NOMO-1 treated with DMSO at 0.1 percent for 48 hours (cell line): Measurements from ENCODE around the gene CEP112.

ENCODE experiments used
- DNase-seq: peaks from one replicate; lab custom pipeline; 2025; ENCODE audit not compliant: unreplicated experiment; lab: John Stamatoyannopoulos, UW

The CEP112 gene

DNA sequence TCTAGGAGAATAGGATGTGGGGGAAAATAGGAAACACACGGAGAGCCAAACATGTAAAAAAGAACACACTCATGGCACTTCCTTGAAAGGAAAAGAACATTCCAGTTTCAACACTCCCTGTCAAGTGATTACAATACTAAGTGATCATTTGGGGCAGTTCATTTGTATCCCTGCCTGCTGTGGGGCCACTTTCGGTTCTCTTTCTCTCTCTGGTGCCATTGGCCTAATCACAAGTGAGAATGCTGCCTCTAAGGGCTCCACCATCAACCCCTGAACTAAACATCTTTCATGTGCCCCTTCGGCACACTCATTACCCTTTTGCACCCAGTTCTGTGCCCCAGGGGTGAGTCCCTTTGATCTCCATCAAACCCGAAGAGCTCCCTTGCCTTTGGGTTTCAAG lies 197.3 kb downstream of the CEP112 start:
- DNase-seq, result no peak

DNA sequence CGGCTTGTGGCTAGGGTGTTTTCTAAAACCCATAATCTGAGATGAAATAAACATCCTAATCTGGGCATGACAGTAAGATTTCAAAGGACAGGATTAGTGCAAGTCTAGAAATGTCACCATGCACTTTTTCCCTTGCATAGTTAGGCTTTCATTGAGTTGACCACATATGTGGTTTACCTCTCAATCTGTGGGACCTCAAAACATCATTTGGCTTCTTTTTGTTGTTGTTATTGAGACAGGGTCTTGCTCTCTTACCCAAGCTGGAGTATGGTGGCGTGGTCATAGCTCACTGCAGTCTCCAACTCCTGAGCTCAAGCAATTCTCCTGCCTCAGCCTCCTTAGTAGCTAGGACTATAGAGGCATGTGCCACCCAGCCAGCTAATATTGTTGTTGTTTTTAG lies 197.8 kb downstream of the CEP112 start:
- DNase-seq, result no peak

DNA sequence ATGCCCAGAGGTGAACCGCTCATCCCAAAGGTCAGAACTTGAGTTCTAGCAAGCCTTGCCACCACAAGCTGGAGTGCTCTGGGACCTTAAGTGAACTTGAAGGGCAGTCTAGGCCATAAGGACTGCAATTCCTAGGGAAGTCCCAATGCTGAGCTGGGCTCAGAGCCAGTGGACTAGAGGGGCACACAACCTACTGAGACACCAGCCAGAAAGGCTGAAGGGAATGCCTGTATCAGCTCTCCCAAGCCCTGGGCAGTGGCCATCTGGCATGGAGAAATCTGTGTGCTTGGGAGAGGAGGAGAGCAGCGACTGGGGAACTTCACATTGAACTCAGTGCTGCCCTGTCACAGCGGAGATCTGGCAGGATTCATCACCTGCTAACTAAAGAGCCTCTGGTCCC lies 201.3 kb downstream of the CEP112 start:
- DNase-seq, result no peak

DNA sequence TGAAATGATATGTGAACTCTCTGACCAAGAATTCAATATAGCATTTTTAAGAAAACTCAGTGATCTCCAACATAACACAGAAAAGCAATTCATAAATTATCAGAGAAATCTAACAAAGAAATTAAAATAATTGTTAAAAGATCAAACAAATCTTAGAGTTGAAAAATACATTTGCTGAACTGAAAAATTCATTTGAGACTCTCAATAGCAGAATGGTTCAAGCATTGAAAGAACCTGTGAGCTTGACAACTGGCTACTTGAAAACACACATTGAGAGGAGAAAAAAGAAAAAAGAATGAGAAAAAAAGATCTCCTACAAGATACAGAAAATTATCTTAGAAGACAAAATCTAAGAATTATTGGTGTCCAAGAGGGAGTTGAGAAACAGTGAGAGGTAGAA lies 203.5 kb downstream of the CEP112 start:
- DNase-seq, result no peak

DNA sequence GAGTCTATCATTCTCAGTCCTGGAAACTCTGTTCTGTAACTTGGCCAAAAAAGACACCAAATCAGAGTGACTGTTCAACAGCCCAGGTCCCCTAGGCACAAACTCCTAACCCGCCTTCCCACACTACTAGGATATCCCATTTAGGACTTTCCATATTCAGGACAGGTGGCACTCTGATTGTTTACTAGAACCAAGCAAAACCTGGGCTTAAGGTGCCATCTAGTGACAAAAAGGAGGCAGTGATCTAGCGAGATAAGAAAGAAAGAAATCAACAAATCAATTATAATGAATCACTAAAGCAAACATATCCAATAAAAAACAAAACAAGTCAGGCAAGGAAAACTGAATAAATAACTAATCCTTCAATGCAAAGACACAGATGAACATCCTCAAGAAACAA lies 203.9 kb downstream of the CEP112 start:
- peak; percentile 8 for DNase-seq

DNA sequence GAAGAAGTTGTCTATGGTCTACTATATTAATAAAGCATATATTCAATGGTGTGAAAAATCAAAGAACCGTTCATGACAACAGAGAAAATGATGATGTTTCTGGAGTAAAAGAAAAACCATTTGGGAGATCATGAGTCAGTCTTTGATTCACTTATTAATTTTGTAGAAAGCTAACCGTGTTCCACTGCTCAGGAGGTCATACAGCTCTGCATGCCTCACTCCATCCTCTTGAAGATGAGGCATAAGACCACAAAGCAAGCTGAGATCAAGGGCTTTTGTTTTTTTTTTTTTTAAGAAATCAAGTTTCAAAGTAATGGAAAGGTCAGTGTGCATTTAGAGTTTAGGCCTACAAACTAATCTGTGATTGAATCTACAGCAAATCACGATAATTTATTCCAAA lies 206.4 kb downstream of the CEP112 start:
- DNase-seq, result no peak

DNA sequence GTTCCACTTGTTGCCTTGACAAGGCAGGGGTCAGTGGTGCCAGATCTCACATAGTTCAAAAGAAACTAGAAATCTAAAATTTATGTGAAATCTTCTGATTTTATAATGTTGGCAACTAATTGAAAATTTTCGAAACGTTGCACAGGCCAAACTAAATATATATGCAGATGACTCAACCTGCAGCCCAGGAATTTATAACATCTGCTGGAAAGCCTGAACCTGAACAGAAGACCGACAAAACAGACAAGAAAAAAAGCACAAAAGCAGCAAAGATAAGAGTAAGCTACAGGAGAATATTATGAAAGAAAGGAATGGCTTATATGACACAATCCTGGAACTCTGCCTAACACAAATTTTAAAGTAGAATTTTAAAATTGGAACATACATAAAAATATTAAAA lies 207.6 kb downstream of the CEP112 start:
- DNase-seq, result no peak

DNA sequence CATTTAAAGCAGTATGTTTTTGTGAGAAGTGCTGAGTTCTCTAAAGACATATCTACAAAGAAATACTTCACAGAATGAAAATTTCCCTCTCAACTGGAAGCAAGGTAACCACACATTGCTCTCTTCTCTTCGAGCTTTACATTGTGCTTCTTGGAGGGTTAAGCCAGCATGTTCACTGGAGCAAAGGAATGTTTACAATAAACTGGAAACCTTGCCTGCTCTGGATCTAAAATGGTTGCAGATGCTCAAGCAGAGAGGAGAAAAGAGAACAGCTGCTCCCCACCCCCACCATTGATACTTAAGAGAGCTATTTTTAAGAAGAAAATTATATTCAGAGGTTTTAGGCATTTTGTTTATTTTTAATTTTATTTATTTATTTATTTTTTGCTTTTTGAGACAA lies 213.1 kb downstream of the CEP112 start:
- DNase-seq, result no peak

DNA sequence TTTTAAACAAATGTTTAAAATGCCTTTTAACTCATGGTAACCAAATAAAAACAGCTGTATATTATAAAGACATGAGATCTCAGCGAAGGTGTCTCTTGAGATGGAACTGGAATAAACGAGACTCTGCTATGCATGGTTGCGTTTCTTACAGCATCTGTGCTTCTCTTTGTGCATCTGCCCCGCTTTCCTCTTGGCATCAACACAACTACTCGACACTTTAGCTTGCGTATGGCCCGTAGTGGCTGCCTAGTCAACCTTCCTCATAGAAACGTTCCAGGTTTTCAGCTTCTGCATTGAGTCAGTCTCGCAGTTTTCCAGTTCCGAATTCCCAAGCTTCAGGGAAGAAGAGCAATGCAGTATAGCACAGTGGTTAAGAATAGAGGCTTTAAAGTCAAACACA lies 214.9 kb downstream of the CEP112 start:
- DNase-seq, result no peak

DNA sequence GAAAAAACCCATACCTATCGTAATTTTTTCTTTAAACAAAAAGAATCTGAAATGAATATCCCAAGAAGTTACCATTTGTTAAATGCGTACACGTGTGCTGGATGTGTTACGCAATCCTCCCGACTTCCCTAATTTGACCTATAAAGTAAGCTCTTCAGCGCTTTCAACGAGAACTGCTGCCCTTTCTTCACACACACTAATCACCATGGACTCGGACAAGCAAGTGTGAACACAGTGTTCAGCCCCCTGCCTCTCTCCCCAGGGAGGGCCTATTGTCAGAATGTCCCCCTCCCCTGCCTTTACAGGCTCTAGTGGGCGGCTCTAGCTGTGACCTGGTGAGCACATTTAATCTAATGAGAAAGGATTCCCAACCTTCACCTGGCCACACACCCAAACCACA lies 216.1 kb downstream of the CEP112 start:
- DNase-seq, result peak; percentile 76

DNA sequence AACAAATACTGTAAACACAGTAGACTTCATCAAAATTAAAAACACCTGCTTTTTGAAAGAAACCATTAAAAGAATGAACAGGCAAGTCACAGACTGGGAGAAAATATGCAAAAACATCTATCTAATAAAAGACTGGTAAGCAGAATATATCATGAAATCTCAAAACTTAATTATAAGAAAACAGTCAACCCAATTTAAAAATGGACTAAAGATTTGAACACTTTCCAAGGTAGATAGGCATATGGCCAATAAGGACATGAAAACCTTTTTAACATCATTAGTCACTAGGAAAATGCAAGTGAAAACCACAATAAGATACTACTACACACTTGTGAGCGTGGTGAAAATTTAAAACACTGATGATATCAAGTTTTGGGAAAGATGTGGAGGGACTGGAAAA lies 218.7 kb downstream of the CEP112 start:
- no peak for DNase-seq

DNA sequence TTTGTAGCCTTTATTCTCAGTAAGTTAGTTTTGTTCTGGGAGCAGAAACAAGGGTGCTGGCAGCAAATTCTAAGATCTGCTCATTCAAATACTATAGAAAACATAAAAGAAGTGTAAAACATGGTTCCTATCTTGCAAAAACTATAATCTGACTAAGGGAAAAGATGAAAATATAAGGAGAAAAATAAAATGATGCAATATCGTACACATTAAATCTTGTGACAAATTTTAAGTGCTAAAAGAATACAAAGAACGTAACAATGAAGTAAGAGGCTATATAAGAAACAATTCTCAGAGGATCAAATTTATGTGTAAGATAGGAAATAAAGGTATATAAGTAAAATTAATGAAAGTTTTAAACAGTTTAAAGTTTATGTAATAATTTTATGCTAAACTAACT lies 224.6 kb downstream of the CEP112 start:
- DNase-seq, result no peak

DNA sequence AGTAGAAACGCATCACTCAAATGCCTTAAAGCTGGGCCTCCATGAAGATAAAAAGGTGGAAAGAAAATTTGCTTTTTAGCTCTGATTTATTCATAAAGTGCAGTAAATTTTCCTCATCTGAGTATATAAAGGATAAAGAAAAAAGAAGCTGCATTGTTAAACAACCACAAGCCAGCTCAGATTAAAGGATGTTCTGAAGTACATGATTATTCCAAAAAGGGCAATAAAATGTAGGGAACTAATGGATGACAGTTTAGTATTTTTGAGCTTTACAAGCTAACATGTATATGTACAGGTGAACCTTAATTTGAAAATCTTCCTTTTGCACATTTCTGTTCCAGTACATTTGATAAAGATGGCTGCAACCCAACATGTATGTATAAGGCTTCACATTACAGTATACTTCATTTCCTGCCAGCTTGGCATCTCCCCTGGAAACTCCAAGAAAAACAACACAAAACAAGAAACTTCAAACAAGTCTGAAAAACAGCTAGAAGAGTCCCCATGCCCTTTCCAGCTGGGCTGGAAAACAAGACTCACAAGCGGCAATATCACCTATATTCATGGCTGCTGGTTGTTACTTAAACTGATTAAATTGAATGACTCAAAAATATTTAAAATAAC lies 225.7 kb downstream of the CEP112 start:
- DNase-seq, result no peak

DNA sequence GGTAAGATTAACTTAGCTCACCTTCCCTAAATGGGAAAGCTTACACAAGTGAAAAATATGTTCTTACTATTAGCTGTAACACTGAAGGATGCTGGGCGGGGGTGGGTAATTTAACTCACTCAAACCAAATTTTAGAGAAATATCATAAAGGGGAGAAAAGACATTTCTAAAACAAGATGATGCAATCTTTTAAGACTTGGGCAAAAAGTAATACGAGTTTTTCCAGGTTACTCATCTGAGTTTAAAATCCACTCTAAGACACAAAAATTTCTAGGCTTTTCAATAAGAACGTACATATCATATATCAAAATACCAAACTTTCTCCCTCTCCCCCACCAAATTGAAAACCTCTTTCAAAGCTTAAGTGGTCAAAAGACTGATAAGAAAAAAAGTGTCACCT lies 228.8 kb downstream of the CEP112 start:
- DNase-seq, result no peak

DNA sequence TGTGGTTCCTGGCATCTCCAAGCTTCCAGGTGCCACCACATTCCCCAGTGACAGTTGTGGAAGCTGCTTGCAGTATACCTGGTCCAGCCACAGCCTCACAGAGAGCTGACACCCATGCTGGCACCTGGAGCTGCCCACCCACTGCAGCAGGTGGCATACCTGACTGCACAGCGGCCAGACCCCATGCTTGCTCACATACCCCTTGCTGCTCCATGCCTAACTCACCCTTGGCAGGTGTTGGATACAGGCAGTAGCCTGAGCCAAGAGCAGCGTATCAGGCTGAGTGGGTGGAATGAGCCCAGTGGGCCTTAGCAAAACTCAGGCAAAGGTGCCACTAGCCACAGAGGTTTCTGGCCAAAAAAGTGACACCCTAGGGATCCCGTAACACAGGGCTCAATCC lies 232.3 kb downstream of the CEP112 start:
- DNase-seq, result no peak

DNA sequence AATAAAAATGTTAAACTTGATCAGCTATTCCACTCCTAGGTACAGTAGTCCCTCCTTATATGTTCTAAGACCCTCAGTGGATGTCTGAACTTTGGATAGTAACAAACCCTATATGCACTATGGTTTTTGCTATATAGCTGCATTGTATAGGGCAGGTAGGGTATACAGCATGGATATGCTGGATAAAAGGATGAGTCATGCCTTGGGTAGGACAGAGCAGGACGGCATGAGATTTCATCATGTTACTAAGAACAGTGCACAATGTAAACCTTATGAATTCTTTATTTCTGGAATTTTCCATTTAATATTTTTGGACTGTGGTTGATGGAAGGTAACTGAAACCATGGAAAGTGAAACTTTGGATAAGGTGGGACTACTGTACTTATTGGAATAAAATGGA lies 235.1 kb downstream of the CEP112 start:
- no peak for DNase-seq

DNA sequence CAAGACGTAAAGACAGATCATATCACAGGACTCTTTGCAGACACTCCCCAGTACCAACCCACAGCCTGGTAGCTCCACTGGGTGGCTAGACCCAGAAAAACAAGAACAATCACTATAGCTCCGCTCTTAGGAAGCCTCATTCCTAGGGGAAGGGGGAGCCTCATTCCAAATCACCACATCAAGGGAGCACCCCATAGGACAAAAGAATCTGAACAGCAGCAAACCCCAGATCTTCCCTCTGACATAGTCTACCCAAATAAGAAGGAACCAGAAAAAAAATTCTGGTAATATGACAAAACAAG lies 237.8 kb downstream of the CEP112 start:
- no peak for DNase-seq

DNA sequence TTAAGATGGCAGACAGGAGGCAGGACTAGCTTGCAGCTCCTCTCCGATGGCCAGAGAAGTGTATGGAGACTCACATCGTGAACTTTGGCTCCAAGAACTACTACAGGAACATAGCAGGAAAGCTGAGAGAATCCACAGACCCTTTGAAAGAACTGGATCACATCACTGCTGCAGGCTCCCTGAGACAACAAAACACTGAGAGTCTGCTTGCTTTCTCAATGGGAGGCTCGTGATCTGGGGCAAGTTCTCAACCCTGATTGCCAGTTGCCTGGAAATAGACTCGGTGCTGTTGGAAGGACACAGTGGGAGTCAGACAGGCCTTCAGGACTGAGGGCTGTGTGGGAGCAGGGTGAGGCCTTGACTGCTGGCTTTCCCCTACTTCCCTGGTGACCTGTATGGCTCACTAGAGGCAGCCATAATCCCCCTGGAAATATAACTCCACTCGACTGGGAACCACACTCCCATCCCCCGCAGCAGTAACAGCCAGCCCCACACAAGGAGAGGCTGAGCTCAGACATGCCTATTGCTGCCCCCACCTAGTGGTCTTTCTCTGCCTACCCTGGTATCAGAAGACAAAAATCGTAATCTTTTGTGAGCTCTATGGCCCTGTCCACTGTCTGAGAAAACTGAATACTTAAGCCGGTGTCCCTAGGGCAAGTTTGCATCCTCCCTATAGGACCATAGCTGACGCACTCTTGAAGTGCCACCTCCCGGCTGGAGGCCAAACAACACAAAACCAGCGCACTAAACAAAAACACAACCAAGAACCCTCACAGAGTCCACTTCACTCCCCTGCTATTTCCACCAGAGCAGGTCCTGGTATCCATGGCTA lies 238.4 kb downstream of the CEP112 start:
- DNase-seq, result no peak

DNA sequence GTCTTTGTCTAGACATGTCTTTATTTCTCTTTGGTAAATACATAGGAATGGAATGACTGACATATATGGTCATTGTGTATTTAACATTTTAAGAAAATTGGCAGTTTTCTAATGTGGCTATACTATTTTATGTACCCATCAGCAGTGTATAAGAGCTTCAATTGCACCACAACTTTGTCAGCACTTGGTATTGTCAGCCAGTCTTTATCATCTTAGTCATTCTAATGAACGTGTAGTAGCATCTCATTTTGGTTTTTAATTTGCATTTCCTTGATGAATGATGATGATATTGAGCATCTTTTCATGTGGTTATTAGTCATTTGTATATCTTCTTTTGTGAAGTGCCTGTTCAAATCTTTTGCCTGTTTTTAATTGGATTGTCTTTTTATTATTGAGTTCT lies 239.3 kb downstream of the CEP112 start:
- no peak for DNase-seq

DNA sequence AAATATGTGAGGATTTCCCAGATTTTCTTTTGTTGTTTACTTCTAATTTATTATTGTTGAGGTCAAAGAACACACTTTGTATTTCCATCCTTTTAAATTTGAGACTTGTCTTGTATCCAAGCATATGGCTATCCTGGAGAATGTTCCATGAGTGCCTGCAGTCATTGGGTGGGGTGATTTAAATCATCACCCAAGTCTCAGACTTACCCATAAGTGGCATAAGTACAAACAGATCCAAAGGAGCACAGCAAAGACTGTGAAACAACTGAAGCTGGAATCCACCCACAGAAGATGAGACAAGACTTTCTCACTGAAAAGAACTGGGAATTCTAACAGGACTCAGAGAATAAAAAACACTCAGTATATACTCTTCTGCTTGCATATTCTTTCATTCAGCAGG lies 239.9 kb downstream of the CEP112 start:
- DNase-seq, result no peak

DNA sequence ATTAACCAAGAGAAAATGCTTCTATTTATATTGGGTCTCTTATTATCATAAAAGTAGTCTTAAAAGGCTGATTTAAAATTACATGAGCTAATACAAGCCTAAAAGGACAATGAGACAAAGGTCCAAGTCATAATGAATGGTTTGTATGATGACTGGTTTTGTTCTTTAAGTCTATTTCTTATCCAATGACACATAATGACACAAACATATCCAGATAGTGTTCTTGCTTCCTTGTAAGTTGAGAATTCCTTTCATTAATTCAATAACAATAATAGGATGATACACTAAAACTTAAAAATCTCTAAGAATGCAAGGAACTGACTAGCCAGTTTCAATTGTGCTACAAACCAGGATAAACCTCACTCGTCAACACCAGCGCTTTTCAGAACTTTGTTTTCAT lies 244.1 kb downstream of the CEP112 start:
- DNase-seq, result no peak

DNA sequence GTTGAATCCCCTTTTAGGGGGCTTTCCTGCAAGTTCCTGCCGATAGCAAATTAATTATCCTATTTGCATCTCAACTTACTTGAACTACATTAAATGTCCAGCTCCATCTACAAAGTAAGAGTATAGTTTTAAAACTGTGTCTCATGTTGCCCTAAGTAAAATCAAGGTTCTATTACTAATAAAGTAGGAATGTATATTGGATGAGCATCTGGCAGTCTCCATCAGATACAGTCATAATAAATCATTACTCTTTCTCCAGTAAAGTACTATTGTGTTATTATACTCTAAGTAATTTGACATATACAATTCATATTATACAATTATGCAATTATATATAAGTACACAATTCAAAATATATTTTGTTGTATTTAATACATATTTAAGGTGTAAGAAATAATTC lies 249.3 kb downstream of the CEP112 start:
- DNase-seq, result no peak

DNA sequence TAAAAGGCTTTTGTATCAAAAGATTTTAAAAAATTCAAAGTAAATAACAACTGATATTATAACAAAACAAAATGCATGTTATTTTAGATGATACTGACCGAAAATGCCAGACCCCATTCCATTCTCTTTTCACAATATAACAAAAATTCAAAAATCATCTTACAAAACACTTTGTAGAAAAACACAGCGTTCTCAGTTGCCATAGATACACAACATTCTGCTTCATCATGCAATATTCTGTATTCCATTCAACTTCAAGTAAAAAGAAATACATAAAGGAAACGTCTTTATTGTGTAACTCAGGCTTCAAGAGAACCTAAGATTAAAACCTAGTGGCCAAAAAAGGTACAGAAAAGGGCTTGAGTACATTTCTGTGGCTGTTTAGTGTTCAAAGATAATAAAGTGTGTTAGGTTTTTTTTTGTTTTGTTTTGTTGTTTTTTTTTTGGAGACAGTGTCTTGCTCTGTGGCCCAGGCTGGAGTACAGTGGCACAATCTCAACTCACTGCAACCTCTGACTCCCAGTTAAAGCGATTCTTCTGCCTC lies 250.5 kb downstream of the CEP112 start:
- DNase-seq, result peak; percentile 2
